Neural cell (in vitro differentiated cells): ENCODE measurements around the gene CD177.

Experiments
- CTCF ChIP-seq: fragments of 450-650 bp; IDR thresholded peaks from 2 replicates; pipeline ENCODE4 v1.5.1; 2014; ENCODE audit warnings: antibody characterized with exemption, mild to moderate bottlenecking, moderate library complexity; ENCODE audit not compliant: poor library complexity, severe bottlenecking
- EZH2 ChIP-seq: fragments of 200-600, 300-800 bp; shearing (Covaris generic), sonication (generic); IDR thresholded peaks from 2 replicates; pipeline ENCODE4 v1.6.1; 2014; ENCODE audit warnings: antibody characterized with exemption, low read length, borderline replicate concordance, mild to moderate bottlenecking; ENCODE audit not compliant: insufficient read depth, poor library complexity, severe bottlenecking
- MXI1 ChIP-seq: fragments of 450-650 bp; conservative IDR thresholded peaks from 2 replicates; pipeline ENCODE4 v1.6.1; 2014; ENCODE audit warnings: antibody characterized with exemption, mild to moderate bottlenecking; ENCODE audit not compliant: poor library complexity, severe bottlenecking
- RAD21 ChIP-seq: fragments of 450-650 bp; conservative IDR thresholded peaks from 2 replicates; pipeline ENCODE4 v1.6.1; 2014; ENCODE audit warnings: antibody characterized with exemption, mild to moderate bottlenecking, moderate library complexity

GRCh38 chr19:43318203-43318602 is 35.3 kb upstream of the CD177 start:
- TF ChIP-seq EZH2 (no peak), CTCF (no peak), MXI1 (no peak), RAD21 (no peak)
